GM12878 (cell line): Measurements from ENCODE around the gene ECI1. TPM values are rescaled to one million over a fixed set of nuclear protein-coding genes. Genes with fewer than 3 reads are reported as not detected.
A peak's percentile ranks its signal among the peaks of the same experiment; 100 is the strongest.

Experiments
- ASH2L ChIP-seq: fragments of 300-600, 200-600 bp; sonication (generic); IDR thresholded peaks from 2 replicates; pipeline ENCODE4 v1.6.1; 2017; ENCODE audit warnings: low read depth, mild to moderate bottlenecking, borderline replicate concordance
- BACH1 ChIP-seq: fragments of 450-650 bp; IDR thresholded peaks from 2 replicates; pipeline ENCODE4 v1.6.1; 2017; ENCODE audit warnings: mild to moderate bottlenecking, borderline replicate concordance
- BHLHE40 ChIP-seq, 2 experiments: fragments of 450-650 bp in 1 of 2; IDR thresholded peaks; 2 replicates each; pipeline ENCODE4 v1.6.1; 2011 to 2017; ENCODE audit warnings: low read depth in 2 of 2, borderline replicate concordance in 1 of 2, improper control_type of control experiment in 1 of 2, low read length in 1 of 2, mild to moderate bottlenecking in 1 of 2
- CBX3 ChIP-seq: fragments of 200-600 bp; sonication (generic); IDR thresholded peaks from 2 replicates; pipeline ENCODE4 v1.6.1; 2016; ENCODE audit warnings: low read depth, borderline replicate concordance
- ESRRA ChIP-seq: IDR thresholded peaks from 2 replicates; pipeline ENCODE4 v1.6.1; 2012; ENCODE audit warnings: mild to moderate bottlenecking, low read length, improper control_type of control experiment
- FOS ChIP-seq: IDR thresholded peaks from 3 replicates; pipeline ENCODE4 v1.6.1; 2011; ENCODE audit warnings: borderline replicate concordance; ENCODE audit not compliant: insufficient read length; ENCODE audit errors: extremely low read depth
- IKZF2 ChIP-seq, 2 experiments: fragments of 450-650 bp; IDR thresholded peaks; 2 replicates each; pipeline ENCODE4 v1.6.1; 2017; ENCODE audit warnings: mild to moderate bottlenecking in 2 of 2, moderate library complexity in 2 of 2
- JUND ChIP-seq: IDR thresholded peaks from 2 replicates; pipeline ENCODE4 v1.6.1; 2012; ENCODE audit warnings: low read depth, mild to moderate bottlenecking, low read length, improper control_type of control experiment, moderate library complexity
- MYB ChIP-seq: fragments of 150-350 bp; IDR thresholded peaks from 2 replicates; pipeline ENCODE4 v1.6.1; 2014; ENCODE audit warnings: mild to moderate bottlenecking, low read depth, low read length, borderline replicate concordance
- POLR2A ChIP-seq: IDR thresholded peaks from 2 replicates; pipeline ENCODE4 v1.6.1; 2011; ENCODE audit warnings: low read depth, mild to moderate bottlenecking, low read length
- POU2F2 ChIP-seq: IDR thresholded peaks from 3 replicates; pipeline ENCODE4 v1.6.1; 2011; ENCODE audit warnings: low read depth, mild to moderate bottlenecking, low read length, borderline replicate concordance
- RCOR1 ChIP-seq: conservative IDR thresholded peaks from 2 replicates; pipeline ENCODE4 v1.6.1; 2012; ENCODE audit warnings: low read depth, low read length, improper control_type of control experiment
- RELA ChIP-seq: fragments of 450-650 bp; IDR thresholded peaks from 2 replicates; pipeline ENCODE4 v1.8.0; 2014; ENCODE audit warnings: borderline replicate concordance; ENCODE audit not compliant: partially characterized antibody
- TARDBP ChIP-seq: IDR thresholded peaks from 2 replicates; pipeline ENCODE4 v1.6.1; 2016; ENCODE audit warnings: borderline replicate concordance
- TBL1XR1 ChIP-seq: IDR thresholded peaks from 2 replicates; pipeline ENCODE4 v1.6.1; 2012; ENCODE audit warnings: low read depth, low read length, improper control_type of control experiment
- YY1 ChIP-seq: IDR thresholded peaks from 2 replicates; pipeline ENCODE4 v1.6.1; 2011; ENCODE audit warnings: low read depth, mild to moderate bottlenecking, low read length
- ZNF24 ChIP-seq: fragments of 450-650 bp; IDR thresholded peaks from 2 replicates; pipeline ENCODE4 v1.6.1; 2017; ENCODE audit warnings: antibody characterized with exemption, mild to moderate bottlenecking
- ZNF274 ChIP-seq: IDR thresholded peaks from one replicate; pipeline ENCODE4 v1.8.0; 2011; ENCODE audit not compliant: insufficient read length, insufficient read depth
- polyA plus RNA-seq, 11 experiments: library from polyadenylated mRNA; depleted of rRNA in 4 of 11; unstranded in 6 of 11; stranded (reverse) in 5 of 11; fragments of >200 nt; fragmentation: Nextera tagmentation in 4 of 11; fragmentation: Illumina TruSeq in 1 of 11; extraction: Ambion mirVana in 4 of 11; extraction: Trizol in 1 of 11; gene quantifications; 1 replicate in 1 of 11; 2 replicates in 10 of 11; pipeline versions ENCODE4 v1.2.1 to v1.2.3, GENCODE V29; 2011 to 2016; ENCODE audit warnings: inconsistent platforms in 2 of 11, missing spikeins in 2 of 11, low read depth in 1 of 11
- total RNA-seq, 4 experiments: library from RNA; depleted of rRNA in 3 of 4; stranded (reverse); fragments of >200 nt in 3 of 4; fragmentation: Illumina TruSeq in 1 of 4; extraction: Trizol in 1 of 4; gene quantifications; 2 replicates each; pipeline versions ENCODE4 v1.2.1 to v1.2.3, GENCODE V29; 2013 to 2021
- TF ChIP-seq, protein P1 (sequence below): IDR thresholded peaks from 2 replicates; pipeline ENCODE4 v1.6.1; 2011; ENCODE audit warnings: borderline replicate concordance, low read depth, mild to moderate bottlenecking, moderate library complexity, mixed read lengths, low read length; ENCODE audit not compliant: insufficient read depth; ENCODE audit errors: extremely low read length
- TF ChIP-seq, protein P2 (sequence below): fragments of 450-650 bp; IDR thresholded peaks from 2 replicates; pipeline ENCODE4 v1.6.1; 2017; ENCODE audit warnings: mild to moderate bottlenecking, moderate library complexity
- TF ChIP-seq, protein P3 (sequence below): fragments of 450-650 bp; IDR thresholded peaks from 2 replicates; pipeline ENCODE4 v1.6.1; 2016; ENCODE audit warnings: mild to moderate bottlenecking, moderate library complexity, borderline replicate concordance

ECI1 gene
- total and polyA plus RNA-seq, 10 of the 15 experiments (the other 5 are each of a cell fraction or from before 2014, with no cell fraction given) = 2.2 to 82.1 (median 24.8) TPM

DNA sequence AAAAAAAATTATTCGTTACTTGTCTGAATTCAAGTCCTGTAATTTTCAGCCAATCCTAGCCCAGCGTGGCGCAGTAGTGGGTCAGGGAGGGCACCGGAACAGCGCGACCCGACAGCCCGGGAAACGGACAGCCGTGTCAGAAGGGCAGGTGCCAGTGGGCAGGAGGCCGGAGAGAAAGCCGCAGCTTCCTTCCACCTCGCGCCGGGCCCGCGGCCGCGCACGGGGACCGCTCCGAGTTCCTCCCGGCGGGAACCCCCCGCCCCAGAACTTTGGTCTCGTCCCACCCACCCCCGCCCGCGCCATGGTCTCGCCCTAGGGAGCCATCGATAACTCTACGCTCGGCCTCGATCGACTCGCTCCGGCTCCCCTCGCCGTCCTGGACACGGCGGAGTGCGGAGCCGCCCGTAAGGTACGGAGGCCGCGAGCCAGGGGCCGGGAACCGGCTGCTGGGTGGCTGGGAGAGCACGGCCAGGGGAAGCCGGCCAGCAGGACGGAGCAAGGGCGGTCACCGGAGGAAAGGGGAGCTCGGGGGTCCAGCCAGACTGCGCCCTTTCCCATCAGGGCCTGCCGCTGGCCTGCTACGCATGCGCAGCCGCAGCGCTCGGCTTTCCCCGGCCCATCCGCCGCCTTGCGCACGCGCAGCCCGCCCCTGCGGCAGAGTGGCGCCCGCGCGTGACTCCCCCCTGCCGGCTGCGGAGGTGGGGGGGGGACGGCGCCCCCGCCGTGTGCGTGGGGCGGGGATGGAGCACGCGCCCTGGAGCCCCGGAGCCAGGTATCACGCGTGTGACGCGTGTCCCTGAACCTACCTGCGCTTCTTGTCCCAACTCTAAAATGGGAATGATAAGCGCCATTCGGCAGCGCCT is 46.1 kb downstream of the ECI1 start, which contains the start of gene MLST8 (continued):
- TF ChIP-seq JUND (peak; percentile 96), ZNF24 (no peak), TBL1XR1 (0 out of 2 replicates have a peak, but pooled peaks have one; percentile 67), ZNF274 (no peak), RELA (peak; percentile 73), POU2F2 (peak; percentile 62), ESRRA (no peak; the same call in 1 of the 2 replicates), BHLHE40 (IDR thresholded peaks at IDR 0.05; ENCODE audit: borderline replicate concordance in 1 of 2, low read depth in 2 of 2, low read length in 1 of 2) (peak; percentile 88 to 96), RCOR1 (no peak), MYB (no peak), ASH2L (peak; percentile 58; the same call in 1 of the 2 replicates), YY1 (peak; percentile 87), BACH1 (peak; percentile 96), POLR2A (peak; percentile 92), TARDBP (peak; percentile 50; the same call in 1 of the 2 replicates), IKZF2 (IDR thresholded peaks at IDR 0.05) (peak in 1 of 2 experiments; percentile 19; a peak in 1 of 4 replicates), FOS (no peak), CBX3 (no peak)
- TF ChIP-seq, protein P1, sequence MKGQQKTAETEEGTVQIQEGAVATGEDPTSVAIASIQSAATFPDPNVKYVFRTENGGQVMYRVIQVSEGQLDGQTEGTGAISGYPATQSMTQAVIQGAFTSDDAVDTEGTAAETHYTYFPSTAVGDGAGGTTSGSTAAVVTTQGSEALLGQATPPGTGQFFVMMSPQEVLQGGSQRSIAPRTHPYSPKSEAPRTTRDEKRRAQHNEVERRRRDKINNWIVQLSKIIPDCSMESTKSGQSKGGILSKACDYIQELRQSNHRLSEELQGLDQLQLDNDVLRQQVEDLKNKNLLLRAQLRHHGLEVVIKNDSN = peak; percentile 57
- TF ChIP-seq, protein P2, sequence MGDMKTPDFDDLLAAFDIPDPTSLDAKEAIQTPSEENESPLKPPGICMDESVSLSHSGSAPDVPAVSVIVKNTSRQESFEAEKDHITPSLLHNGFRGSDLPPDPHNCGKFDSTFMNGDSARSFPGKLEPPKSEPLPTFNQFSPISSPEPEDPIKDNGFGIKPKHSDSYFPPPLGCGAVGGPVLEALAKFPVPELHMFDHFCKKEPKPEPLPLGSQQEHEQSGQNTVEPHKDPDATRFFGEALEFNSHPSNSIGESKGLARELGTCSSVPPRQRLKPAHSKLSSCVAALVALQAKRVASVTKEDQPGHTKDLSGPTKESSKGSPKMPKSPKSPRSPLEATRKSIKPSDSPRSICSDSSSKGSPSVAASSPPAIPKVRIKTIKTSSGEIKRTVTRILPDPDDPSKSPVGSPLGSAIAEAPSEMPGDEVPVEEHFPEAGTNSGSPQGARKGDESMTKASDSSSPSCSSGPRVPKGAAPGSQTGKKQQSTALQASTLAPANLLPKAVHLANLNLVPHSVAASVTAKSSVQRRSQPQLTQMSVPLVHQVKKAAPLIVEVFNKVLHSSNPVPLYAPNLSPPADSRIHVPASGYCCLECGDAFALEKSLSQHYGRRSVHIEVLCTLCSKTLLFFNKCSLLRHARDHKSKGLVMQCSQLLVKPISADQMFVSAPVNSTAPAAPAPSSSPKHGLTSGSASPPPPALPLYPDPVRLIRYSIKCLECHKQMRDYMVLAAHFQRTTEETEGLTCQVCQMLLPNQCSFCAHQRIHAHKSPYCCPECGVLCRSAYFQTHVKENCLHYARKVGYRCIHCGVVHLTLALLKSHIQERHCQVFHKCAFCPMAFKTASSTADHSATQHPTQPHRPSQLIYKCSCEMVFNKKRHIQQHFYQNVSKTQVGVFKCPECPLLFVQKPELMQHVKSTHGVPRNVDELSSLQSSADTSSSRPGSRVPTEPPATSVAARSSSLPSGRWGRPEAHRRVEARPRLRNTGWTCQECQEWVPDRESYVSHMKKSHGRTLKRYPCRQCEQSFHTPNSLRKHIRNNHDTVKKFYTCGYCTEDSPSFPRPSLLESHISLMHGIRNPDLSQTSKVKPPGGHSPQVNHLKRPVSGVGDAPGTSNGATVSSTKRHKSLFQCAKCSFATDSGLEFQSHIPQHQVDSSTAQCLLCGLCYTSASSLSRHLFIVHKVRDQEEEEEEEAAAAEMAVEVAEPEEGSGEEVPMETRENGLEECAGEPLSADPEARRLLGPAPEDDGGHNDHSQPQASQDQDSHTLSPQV = no peak
- TF ChIP-seq, protein P3, sequence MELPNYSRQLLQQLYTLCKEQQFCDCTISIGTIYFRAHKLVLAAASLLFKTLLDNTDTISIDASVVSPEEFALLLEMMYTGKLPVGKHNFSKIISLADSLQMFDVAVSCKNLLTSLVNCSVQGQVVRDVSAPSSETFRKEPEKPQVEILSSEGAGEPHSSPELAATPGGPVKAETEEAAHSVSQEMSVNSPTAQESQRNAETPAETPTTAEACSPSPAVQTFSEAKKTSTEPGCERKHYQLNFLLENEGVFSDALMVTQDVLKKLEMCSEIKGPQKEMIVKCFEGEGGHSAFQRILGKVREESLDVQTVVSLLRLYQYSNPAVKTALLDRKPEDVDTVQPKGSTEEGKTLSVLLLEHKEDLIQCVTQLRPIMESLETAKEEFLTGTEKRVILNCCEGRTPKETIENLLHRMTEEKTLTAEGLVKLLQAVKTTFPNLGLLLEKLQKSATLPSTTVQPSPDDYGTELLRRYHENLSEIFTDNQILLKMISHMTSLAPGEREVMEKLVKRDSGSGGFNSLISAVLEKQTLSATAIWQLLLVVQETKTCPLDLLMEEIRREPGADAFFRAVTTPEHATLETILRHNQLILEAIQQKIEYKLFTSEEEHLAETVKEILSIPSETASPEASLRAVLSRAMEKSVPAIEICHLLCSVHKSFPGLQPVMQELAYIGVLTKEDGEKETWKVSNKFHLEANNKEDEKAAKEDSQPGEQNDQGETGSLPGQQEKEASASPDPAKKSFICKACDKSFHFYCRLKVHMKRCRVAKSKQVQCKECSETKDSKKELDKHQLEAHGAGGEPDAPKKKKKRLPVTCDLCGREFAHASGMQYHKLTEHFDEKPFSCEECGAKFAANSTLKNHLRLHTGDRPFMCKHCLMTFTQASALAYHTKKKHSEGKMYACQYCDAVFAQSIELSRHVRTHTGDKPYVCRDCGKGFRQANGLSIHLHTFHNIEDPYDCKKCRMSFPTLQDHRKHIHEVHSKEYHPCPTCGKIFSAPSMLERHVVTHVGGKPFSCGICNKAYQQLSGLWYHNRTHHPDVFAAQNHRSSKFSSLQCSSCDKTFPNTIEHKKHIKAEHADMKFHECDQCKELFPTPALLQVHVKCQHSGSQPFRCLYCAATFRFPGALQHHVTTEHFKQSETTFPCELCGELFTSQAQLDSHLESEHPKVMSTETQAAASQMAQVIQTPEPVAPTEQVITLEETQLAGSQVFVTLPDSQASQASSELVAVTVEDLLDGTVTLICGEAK = no peak
